Hepatic stellate cell (primary cell): ENCODE measurements around the gene PLXNA2.

Experiments used
- DNase-seq: peaks from one replicate; pipeline ENCODE4 v3.0.0; 2011; ENCODE audit warnings: low spot score

Gene PLXNA2

GRCh38 chr1:208118306-208118705 is 125.9 kb downstream of the PLXNA2 start:
- no peak for DNase-seq

- no peak for DNase-seq
Observed at GRCh38 chr1:208117826-208118225, 126.4 kb downstream of the PLXNA2 start.

- no peak for DNase-seq
Observed at GRCh38 chr1:208117409-208117808, 126.8 kb downstream of the PLXNA2 start.

GRCh38 chr1:208115924-208116640 is 128.1 kb downstream of the PLXNA2 start:
- no peak for DNase-seq

- no peak for DNase-seq
Observed at GRCh38 chr1:208113011-208113410, 131.2 kb downstream of the PLXNA2 start.

GRCh38 chr1:208112401-208112800 is 131.8 kb downstream of the PLXNA2 start:
- DNase-seq: no peak

GRCh38 chr1:208111646-208112190 is 132.5 kb downstream of the PLXNA2 start:
- no peak for DNase-seq

GRCh38 chr1:208110296-208110695 is 133.9 kb downstream of the PLXNA2 start:
- DNase-seq: no peak

- no peak for DNase-seq
Observed at GRCh38 chr1:208108646-208109330, 135.4 kb downstream of the PLXNA2 start.

- DNase-seq: no peak
Observed at GRCh38 chr1:208108213-208108608, 136.0 kb downstream of the PLXNA2 start.

- peak; percentile 49 for DNase-seq
Observed at GRCh38 chr1:208107425-208108212, 136.6 kb downstream of the PLXNA2 start.

- no peak for DNase-seq
Observed at GRCh38 chr1:208106218-208106617, 138.0 kb downstream of the PLXNA2 start.

- no peak for DNase-seq
Observed at GRCh38 chr1:208105756-208106155, 138.4 kb downstream of the PLXNA2 start.

GRCh38 chr1:208103597-208104513 is 140.3 kb downstream of the PLXNA2 start:
- no peak for DNase-seq

- DNase-seq: no peak
Observed at GRCh38 chr1:208101661-208102431, 142.3 kb downstream of the PLXNA2 start.

GRCh38 chr1:208100906-208101305 is 143.3 kb downstream of the PLXNA2 start:
- no peak for DNase-seq

- no peak for DNase-seq
Observed at GRCh38 chr1:208100106-208100505, 144.1 kb downstream of the PLXNA2 start.

GRCh38 chr1:208098773-208099172 is 145.4 kb downstream of the PLXNA2 start:
- no peak for DNase-seq

GRCh38 chr1:208093754-208094719 is 150.1 kb downstream of the PLXNA2 start:
- DNase-seq: peak; percentile 47

GRCh38 chr1:208093046-208093445 is 151.1 kb downstream of the PLXNA2 start:
- no peak for DNase-seq
